HG03066 (cell line): ENCODE results near the gene TMEM132C.

ENCODE experiments used
- ATAC-seq: cut with Tn5 transposase; IDR thresholded peaks from one replicate; pipeline ENCODE4 v1.9.1; 2021; ENCODE audit warnings: low read depth; ENCODE audit not compliant: unreplicated experiment

Gene TMEM132C

GRCh38 chr12:128693771-128694170, 426.8 kb downstream of the TMEM132C start:
- no peak for ATAC-seq

GRCh38 chr12:128694445-128694844, 427.5 kb downstream of the TMEM132C start:
- no peak for ATAC-seq

GRCh38 chr12:128695697-128696096, 428.7 kb downstream of the TMEM132C start:
- no peak for ATAC-seq

GRCh38 chr12:128698301-128698972, 431.5 kb downstream of the TMEM132C start:
- no peak for ATAC-seq

- ATAC-seq, result no peak
Measured at GRCh38 chr12:128699106-128699505, 432.1 kb downstream of the TMEM132C start.

GRCh38 chr12:128702371-128702770, 435.4 kb downstream of the TMEM132C start:
- no peak for ATAC-seq

- ATAC-seq, result no peak
Measured at GRCh38 chr12:128705140-128705539, 438.2 kb downstream of the TMEM132C start.

- no peak for ATAC-seq
Measured at GRCh38 chr12:128707488-128707887, 440.5 kb downstream of the TMEM132C start.

- no peak for ATAC-seq
Measured at GRCh38 chr12:128708789-128709188, 441.8 kb downstream of the TMEM132C start.

- no peak for ATAC-seq
Measured at GRCh38 chr12:128709660-128710059, 442.7 kb downstream of the TMEM132C start.

- no peak for ATAC-seq
Measured at GRCh38 chr12:128711486-128711885, 444.5 kb downstream of the TMEM132C start.

- no peak for ATAC-seq
Measured at GRCh38 chr12:128712622-128713021, 445.7 kb downstream of the TMEM132C start.

- ATAC-seq, result no peak
Measured at GRCh38 chr12:128715485-128715884, 448.5 kb downstream of the TMEM132C start.

- no peak for ATAC-seq
Measured at GRCh38 chr12:128724468-128725046, 457.6 kb downstream of the TMEM132C start.

- ATAC-seq, result no peak
Measured at GRCh38 chr12:128726886-128727285, 459.9 kb downstream of the TMEM132C start.

GRCh38 chr12:128727461-128727860, 460.5 kb downstream of the TMEM132C start:
- no peak for ATAC-seq

GRCh38 chr12:128727999-128728398, 461.0 kb downstream of the TMEM132C start:
- ATAC-seq, result no peak

GRCh38 chr12:128729628-128730121, 462.7 kb downstream of the TMEM132C start:
- ATAC-seq, result no peak

- ATAC-seq, result no peak
Measured at GRCh38 chr12:128734371-128734770, 467.4 kb downstream of the TMEM132C start.

- ATAC-seq, result no peak
Measured at GRCh38 chr12:128737292-128737966, 470.5 kb downstream of the TMEM132C start.

GRCh38 chr12:128743916-128744315, 476.9 kb downstream of the TMEM132C start:
- no peak for ATAC-seq
